GM21423 (cell line): ENCODE results near the gene FOSB.
A peak's percentile ranks its signal among the peaks of the same experiment; 100 is the strongest.

Experiments used
- ATAC-seq: cut with Tn5 transposase; IDR thresholded peaks from one replicate; pipeline ENCODE4 v1.9.1; 2021; ENCODE audit warnings: mild to moderate bottlenecking, moderate library complexity; ENCODE audit not compliant: unreplicated experiment

The FOSB gene

DNA sequence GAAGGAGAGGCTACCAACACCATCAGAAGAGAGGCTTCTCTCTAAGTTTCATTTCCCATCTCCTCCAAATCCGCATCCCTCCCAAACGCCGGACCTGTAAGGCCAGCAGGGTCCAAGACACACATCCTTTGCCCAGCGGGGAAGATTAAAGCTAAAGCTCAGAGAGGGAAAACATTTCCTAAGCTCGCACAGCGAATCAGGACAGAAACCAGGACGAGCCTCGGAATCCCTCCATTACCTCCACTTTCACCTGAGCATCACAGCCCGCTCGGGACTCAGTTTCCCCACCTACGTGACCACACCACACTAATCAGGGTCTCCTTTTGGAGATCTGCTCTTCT lies 711 bp upstream of the FOSB start:
- ATAC-seq, result no peak

DNA sequence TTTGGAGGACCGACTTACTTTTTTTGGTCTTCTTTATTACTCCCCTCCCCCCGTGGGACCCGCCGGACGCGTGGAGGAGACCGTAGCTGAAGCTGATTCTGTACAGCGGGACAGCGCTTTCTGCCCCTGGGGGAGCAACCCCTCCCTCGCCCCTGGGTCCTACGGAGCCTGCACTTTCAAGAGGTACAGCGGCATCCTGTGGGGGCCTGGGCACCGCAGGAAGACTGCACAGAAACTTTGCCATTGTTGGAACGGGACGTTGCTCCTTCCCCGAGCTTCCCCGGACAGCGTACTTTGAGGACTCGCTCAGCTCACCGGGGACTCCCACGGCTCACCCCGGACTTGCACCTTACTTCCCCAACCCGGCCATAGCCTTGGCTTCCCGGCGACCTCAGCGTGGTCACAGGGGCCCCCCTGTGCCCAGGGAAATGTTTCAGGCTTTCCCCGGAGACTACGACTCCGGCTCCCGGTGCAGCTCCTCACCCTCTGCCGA lies 409 bp downstream of the FOSB start:
- ATAC-seq, result no peak

DNA sequence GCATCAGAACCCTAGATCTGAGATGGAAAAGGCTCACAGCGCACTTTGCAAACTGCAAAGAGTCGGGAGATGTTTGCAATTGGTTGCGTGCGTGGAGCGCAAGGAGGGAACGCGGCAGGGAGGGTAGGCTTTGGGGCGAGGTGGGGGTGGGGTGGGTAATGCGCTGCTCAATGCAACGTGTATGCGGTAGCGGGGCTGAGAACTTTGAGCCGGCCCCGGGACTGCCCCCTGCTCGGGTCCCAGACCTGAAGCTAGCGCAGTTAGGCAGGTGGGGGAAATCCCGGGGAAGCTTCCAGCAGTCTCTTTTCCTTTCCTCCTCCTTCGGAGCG lies 971 bp downstream of the FOSB start:
- peak; percentile 26 for ATAC-seq

DNA sequence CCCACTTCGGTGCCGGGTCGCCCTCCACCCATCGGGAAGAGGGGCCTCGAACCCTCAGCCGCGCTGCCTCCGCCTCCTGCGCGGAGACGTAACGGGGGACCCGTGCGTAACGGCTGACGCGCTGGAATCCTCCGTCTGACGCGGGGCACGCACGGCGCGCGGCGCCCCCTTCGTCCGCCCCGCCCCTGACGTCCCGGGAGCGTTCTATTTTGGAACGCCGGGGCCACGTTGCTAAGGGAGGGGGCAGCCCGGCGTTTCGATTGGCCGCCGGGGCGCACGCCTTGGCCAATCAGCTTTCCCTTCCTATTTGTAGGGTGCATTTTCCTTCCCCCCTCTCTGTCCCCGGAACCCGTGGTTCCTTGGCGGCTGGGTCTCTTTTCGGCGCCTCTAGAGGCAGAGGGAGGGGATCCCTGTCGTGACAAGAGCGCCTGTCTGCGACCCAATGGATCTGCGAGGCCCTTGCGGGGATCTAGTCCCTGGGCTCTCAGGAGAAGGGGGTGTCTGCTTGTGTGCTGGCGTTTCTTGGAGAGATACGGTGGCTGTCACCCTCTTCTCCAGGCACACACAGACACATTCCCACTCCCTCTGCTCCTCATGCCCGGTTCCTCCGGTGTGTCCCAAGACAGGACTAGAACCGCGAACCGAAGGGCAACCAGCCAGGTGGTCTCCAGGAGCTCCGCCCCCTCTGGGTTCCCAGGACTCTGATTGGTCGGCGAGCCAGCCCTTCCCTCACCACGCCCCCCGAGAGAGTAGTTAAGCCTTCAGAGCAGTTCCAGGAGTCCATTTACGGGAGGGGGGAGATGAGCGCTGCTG lies 1.5 kb downstream of the FOSB start:
- ATAC-seq, result peak; percentile 56

DNA sequence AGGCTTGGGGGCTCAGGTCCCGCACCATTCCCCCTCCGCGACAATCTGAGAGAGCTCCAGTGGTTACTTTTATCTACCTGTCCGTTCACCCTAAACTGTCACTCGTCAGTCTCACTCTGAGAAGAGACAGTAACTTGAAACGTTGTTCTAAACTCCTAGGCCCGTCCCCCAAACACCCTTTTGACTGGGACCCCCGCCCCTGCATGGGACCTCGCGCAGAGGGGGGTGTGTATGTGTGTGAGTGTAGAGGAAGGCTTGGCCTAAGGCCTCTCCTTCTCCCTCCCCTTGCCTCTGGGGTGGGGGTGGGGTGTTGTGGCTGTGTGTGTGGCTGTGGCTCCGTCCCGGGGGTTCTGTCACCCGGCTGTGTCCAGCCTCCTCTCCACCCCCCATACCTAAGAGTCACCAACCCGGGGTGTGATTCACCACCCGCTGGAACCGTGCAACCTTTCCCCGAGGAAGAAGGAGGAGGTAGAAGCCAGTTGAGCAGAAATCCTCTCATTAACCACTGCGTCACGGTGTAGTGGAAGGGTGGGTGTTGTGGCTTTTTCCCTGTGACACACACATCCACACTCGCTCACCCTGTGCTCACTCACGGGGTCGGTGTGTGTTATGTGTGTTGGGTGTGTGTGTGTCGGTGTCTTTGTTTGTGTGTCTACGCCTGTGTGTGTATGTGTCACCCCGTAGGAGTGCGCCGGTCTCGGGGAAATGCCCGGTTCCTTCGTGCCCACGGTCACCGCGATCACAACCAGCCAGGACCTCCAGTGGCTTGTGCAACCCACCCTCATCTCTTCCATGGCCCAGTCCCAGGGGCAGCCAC lies 2.4 kb downstream of the FOSB start:
- no peak for ATAC-seq

DNA sequence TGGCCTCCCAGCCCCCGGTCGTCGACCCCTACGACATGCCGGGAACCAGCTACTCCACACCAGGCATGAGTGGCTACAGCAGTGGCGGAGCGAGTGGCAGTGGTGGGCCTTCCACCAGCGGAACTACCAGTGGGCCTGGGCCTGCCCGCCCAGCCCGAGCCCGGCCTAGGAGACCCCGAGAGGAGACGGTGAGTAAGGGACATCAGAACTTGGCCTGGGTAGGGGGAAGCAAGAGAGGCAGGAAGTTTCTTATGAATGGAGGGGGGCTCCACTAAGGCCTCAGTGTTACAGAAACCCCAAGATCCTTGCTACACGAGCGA lies 2.9 kb downstream of the FOSB start:
- ATAC-seq, result no peak

DNA sequence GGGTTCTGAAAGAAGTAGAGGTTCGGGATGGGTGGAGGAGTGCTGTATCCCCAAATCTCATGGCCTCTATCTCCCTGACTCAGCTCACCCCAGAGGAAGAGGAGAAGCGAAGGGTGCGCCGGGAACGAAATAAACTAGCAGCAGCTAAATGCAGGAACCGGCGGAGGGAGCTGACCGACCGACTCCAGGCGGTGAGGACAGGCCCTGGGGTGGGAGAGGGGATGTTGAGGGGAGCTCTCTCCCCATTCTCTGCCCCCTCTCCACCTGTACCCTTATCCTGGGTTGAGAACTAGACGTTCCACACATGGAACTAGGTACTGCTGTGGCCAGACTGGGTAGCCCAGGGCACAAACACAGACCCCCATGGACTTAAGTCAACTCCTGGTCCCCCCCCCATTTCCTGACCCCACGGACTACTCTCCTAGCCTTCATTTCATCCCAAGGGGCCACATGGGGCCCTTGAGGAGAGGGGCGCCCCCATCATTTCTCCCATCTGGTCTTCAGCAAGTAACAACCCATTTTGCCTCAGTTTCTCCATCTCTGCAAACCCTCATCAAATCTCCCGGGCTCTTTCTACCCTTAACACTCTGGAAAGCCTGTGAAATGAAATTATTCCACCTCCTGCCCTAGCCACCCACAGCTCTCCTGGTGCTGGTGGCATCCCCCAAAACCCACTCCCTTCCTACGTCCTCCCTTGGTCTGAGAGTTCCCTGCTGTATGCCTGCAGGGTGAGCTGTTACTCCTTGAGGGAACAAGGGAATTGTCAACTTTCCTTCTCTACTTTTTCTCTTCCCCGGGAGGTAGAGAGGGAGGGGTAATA lies 3.5 kb downstream of the FOSB start:
- no peak for ATAC-seq

DNA sequence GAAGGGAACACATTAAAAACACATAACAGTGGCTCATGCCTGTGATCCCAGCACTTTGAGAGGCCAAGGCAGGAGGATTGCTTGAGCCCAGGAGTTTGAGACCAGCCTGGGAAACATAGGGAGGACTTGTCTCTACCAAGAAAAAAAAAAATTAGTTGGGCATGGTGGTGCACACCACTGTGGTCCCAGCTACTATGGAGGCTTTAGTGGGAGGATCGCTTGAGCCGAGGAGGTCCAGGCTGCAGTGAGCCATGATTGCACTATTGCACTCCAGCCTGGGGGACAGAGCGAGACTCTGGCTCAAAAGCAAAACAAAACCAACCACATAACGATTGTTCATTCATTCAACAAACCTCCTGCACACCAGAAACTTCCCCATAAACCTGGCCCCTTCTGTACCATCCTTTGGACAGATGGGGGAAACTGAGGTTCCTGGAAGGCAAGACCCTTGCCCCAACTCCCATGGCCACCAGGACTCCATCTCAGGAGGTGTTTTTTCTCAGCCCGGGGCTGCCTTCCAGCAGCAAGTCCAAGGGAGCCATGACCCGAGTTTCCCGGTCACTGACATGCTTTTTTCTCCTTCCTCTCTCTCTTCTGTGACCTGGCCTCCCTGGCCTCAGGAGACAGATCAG lies 4.3 kb downstream of the FOSB start:
- no peak for ATAC-seq

DNA sequence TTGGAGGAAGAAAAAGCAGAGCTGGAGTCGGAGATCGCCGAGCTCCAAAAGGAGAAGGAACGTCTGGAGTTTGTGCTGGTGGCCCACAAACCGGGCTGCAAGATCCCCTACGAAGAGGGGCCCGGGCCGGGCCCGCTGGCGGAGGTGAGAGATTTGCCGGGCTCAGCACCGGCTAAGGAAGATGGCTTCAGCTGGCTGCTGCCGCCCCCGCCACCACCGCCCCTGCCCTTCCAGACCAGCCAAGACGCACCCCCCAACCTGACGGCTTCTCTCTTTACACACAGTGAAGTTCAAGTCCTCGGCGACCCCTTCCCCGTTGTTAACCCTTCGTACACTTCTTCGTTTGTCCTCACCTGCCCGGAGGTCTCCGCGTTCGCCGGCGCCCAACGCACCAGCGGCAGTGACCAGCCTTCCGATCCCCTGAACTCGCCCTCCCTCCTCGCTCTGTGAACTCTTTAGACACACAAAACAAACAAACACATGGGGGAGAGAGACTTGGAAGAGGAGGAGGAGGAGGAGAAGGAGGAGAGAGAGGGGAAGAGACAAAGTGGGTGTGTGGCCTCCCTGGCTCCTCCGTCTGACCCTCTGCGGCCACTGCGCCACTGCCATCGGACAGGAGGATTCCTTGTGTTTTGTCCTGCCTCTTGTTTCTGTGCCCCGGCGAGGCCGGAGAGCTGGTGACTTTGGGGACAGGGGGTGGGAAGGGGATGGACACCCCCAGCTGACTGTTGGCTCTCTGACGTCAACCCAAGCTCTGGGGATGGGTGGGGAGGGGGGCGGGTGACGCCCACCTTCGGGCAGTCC lies 5.0 kb downstream of the FOSB start:
- no peak for ATAC-seq

DNA sequence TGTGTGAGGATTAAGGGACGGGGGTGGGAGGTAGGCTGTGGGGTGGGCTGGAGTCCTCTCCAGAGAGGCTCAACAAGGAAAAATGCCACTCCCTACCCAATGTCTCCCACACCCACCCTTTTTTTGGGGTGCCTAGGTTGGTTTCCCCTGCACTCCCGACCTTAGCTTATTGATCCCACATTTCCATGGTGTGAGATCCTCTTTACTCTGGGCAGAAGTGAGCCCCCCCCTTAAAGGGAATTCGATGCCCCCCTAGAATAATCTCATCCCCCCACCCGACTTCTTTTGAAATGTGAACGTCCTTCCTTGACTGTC lies 5.5 kb downstream of the FOSB start:
- ATAC-seq, result no peak

DNA sequence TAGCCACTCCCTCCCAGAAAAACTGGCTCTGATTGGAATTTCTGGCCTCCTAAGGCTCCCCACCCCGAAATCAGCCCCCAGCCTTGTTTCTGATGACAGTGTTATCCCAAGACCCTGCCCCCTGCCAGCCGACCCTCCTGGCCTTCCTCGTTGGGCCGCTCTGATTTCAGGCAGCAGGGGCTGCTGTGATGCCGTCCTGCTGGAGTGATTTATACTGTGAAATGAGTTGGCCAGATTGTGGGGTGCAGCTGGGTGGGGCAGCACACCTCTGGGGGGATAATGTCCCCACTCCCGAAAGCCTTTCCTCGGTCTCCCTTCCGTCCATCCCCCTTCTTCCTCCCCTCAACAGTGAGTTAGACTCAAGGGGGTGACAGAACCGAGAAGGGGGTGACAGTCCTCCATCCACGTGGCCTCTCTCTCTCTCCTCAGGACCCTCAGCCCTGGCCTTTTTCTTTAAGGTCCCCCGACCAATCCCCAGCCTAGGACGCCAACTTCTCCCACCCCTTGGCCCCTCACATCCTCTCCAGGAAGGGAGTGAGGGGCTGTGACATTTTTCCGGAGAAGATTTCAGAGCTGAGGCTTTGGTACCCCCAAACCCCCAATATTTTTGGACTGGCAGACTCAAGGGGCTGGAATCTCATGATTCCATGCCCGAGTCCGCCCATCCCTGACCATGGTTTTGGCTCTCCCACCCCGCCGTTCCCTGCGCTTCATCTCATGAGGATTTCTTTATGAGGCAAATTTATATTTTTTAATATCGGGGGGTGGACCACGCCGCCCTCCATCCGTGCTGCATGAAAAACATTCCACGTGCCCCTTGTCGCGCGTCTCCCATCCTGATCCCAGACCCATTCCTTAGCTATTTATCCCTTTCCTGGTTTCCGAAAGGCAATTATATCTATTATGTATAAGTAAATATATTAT lies 6.1 kb downstream of the FOSB start:
- ATAC-seq, result no peak

DNA sequence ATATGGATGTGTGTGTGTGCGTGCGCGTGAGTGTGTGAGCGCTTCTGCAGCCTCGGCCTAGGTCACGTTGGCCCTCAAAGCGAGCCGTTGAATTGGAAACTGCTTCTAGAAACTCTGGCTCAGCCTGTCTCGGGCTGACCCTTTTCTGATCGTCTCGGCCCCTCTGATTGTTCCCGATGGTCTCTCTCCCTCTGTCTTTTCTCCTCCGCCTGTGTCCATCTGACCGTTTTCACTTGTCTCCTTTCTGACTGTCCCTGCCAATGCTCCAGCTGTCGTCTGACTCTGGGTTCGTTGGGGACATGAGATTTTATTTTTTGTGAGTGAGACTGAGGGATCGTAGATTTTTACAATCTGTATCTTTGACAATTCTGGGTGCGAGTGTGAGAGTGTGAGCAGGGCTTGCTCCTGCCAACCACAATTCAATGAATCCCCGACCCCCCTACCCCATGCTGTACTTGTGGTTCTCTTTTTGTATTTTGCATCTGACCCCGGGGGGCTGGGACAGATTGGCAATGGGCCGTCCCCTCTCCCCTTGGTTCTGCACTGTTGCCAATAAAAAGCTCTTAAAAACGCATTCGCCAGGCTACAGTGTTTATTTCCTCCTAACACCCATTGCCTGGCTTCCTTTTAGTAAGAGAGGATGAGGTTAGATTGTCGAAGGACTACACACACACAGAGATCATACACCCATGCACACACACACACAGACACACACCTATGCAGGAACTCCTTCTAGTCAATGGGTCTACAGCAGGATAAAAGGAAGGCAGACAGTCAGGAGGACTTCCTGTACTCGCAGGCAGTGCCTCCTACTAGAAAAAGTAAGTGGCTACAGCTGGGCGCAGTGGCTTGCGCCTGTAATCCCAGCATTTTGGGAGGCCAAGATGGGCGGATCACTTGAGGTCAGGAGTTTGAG lies 7.1 kb downstream of the FOSB start:
- no peak for ATAC-seq

DNA sequence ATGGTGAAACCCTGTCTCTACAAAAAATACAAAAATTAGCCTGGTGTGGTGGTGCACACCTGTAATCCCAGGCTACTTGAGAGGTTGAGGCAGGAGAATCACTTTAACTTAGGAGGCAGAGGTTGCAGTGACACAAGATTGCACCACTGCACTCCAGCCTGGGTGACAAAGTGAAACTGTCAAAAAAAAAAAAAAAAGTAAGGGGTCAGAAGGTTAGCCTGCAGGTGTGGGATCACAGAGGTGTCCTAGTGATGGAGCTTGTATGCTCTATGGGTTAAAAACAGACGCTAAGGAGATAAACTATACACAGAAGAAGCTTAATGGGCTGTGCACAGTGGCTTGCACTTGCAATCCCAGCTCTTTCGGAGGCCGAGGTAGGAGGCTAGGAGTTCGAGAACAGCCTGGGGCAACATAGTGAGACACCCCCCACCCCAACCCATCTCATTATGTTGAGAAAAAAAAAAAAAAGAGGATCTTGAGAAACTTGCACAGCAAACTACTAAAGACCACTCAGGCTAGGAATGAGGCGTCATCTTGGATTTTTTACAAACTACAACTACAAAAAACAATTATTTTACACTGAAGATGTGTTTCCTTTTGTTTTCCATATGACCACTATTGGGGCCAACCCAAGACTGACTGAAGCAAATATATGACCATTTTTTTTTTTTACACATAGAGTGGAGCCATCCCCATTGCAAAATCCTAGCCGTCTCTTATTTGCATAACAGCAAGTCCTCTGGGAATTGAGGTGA lies 7.9 kb downstream of the FOSB start:
- no peak for ATAC-seq

DNA sequence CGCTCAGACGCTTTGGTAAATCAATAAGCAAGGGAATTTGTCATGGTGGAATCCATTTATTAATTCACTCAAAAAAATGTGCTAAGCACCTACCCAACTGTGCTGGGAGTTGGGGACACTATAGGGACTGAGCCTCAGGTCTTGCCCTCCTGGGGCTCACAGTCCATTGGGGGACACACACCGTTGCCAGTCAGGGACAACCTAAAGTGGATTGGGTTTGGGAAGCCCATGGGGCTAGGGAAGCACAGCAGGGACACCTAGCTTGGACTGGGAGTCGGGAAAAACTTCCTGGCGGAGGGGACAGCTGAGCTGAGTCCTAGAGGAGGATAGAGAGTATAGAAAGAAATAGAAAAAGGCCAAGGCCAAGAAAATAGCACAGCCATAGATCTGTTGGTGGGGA lies 8.5 kb downstream of the FOSB start:
- ATAC-seq, result no peak

DNA sequence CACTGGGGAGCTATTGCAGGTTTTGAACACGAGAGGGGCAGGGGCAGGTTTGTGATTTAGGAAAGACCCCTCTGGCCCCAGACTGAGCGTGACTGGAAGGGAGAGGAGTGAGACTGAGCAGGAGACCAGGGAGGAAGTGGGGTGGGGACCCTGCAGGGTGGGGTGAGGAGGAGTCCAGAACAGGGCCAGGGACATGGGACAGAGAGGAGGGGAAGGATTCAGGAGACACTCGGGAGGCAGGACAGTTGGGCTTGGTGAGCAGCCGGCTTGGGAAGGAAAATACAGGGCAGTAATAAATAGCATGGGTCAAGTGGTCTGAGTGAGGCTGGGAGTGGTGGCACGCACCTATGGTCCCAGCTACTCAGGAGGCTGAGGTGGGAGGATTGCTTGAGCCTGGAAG lies 9.4 kb downstream of the FOSB start:
- no peak for ATAC-seq

DNA sequence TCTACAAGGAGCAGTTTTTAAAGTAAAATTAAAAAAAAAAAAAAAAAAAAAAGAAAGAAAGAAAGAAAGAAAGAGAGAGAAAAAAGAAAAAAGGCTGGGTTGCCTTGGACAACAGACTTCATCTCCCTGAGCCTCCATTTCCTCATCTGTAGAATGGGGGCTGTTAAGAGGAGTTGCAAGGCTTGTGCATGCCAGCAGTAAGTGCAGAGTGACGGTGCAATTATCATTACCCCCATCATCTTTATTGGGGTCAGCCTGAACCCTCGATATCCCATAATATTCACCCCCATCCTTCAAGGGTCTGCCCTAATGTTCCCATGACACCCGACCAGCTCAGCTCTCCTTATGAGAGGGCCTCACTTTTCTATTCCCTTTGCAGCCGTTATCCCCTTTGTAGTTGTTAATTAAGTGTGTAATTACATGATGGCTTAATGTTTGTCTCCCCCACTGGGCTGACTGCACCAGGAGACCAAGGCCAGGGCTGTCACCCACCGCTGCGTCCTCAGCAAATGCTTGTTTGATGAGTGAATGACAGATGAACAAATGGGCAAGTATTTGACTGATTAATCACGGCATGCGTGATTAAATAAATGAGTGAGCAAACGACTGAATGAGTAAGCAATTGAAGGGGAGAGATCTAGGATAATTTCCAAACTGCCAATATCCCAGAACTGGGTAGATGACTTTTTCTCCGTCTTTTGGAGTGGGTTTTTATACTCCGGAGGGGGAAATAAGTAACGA lies 10.1 kb downstream of the FOSB start:
- peak; percentile 22 for ATAC-seq
